Posterior cingulate gyrus (tissue), 11 donors: Measurements from ENCODE around the gene PTPRN.

Source experiments
- DNase-seq, 10 donors: peaks; one replicate each; pipeline versions ENCODE4 v3.0.0 to v3.0.0-alpha.2; 2020 to 2021; ENCODE audit warnings: mixed read lengths in 3 of 10
- intact Hi-C: fragments of 100-400 bp; cut with DNase I; formaldehyde crosslinking; loops from one replicate; pipeline ENCODE4 v1.15.1; 2023

Gene PTPRN

DNA sequence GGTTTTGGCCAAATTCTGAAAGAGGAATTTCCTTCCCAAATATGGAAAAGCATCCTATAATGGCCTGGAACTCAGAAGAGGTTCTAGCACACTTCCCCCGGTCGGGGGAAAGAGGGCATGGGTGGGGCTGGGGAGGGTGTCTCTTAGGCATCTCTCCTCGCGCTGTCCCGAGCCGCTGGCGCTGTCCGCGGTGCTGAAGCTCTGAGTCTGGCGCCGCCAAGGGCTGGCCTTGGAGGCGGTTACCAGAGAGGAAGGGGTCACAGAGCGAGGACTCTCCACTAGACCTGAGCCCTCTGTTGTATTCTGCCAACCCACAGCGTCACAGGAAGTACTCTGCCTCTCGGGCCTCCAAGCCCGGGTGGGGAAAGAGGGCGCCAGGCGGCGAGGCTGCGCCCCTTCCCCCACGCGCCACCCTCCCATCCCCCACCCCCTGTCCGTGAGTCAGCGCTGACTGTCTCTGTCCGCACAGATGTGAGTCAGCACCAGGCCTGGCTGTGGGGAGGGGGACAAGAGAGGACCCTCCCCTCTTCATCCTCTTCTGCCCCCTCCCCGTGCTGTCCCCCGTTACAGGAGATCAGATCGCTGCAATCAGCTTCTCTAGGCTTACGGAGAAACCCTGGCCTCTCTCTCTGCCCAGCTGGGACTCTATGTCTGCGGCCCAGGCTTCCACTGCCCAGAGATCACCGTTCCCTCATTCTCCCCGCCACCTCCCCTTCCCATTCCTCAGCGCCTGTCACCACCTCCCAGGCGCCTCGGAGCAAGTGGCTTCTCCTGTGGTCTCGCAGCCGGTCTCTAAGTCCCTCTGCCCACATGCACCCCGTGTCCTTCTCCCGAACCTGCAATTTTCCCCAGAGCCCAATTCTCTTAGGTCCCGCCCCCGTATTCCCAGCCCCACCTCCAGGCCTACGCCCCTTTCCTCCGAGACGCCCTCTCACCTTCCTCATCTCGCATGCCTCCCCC, 779 bp downstream of the PTPRN start:
- peak in 7 of 10 donors; percentile 41 to 92 (median 62) for DNase-seq
- intact Hi-C loops: no loop called here

DNA sequence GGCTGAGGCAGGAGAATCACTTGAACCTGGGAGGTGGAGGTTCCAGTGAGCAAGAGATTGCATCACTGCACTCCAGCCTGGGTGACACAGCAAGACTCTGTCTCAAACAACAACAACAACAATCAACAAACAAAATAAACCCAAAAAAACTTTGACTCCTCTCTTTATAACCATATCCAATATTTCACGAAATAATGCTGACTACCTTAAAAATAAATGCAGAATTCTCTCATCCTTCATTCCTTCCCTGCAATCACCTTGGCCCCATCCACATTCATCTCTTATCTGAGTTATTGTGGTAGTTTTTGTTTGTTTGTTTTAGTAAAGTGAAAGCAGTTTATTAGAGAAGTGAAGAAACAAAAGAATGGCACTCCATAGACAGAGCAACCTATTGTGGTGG, 3.2 kb downstream of the PTPRN start:
- intact Hi-C loops: no loop called here
- no peak for DNase-seq

DNA sequence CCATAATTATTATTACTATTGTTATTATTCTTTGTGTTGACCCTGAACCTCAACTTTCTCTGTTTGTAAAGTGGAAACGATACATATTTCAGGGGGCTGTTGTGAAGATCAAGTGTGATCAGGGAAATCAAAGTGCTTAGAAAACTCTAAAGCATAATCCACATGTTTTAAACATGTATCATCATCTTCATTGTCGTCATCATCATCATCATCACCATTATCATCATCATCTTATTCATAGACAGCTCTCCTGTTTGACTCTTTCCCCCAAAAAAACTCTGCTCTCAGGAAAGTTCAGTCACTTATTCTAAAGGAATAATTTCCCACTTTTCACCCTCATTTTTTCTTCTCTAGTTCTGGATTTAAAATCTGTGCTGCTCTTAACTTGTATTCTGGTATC, 5.0 kb downstream of the PTPRN start:
- no peak for DNase-seq
- intact Hi-C loops: no loop called here

DNA sequence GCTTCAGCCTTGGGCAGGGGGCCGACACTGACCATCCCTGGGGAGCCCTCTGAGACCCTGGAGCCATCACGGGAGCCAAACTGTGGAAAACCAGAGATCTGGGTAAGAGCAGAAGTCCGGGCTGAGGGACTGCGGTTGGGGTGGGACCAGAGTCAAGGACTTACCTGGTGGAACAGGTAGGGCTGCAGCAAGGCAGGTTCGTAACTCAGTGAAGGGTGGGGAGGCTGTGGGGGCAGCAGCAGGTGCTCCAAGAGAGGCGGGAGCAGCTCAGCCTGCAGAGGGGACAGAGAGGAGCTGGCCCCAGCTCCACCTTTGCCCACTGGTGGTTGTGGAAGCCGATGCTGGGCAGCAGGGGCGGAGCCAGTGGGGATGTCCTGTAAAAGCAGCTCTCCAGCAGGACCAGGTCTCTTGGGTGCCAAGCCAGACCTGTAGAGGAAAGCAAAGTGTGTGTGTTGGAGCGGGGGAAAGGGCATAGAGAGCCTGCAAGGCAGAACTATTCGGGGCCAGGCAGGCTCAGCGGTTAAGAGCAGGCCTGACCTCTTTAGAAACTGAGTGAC, 6.7 kb downstream of the PTPRN start:
- peak in 1 of 10 donors; percentile 67 for DNase-seq

DNA sequence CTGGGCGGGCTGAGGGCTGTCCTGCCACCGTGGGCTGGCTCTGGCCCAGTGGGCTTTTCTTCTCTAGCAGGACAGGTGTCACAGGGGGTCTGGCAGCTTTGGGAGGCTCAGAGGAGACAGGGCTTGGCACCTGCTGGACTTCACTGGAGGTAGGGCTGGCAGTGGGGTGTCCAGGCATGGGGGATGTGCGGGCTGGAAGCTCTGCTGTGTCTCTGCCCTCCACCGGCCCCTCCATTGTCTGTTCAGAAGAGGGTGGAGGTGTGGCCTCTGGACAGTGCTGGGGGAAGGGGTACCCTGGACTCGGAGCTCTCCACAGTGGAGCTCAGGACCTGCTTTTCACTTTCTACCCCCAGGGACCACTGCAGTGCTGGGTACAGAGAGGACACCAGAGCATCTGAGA, 9.2 kb downstream of the PTPRN start:
- no peak for DNase-seq
- intact Hi-C loops: no loop called here

More for the DNA sequence above, 6.7 kb downstream of the PTPRN start:
- intact Hi-C loops: no loop called here

DNA sequence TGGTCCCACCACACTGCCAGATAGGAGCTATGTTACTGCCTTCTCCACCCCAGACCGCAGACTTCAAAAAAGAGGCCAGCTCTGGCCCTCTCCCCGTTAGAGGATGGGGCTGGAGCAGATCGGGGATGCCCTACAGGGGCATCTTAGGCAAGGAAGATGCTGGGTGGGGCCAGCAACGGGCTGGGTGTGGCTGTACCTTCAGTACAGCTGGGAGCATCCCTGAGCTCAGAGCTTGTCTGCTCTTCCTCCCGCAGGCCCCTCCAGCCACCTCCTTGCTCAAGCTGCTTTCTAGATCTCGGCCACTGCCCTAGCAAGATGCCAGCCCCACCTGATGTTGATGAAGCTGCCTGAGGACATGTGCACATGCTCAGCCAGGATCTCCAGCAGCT, 9.8 kb downstream of the PTPRN start:
- peak in 1 of 10 donors; percentile 75 for DNase-seq
- intact Hi-C loops: loop anchor here (5.0 kb wide), 2 partner anchors 57 to 122 kb away; partner anchors contain the start of genes CNPPD1 and RETREG2

DNA sequence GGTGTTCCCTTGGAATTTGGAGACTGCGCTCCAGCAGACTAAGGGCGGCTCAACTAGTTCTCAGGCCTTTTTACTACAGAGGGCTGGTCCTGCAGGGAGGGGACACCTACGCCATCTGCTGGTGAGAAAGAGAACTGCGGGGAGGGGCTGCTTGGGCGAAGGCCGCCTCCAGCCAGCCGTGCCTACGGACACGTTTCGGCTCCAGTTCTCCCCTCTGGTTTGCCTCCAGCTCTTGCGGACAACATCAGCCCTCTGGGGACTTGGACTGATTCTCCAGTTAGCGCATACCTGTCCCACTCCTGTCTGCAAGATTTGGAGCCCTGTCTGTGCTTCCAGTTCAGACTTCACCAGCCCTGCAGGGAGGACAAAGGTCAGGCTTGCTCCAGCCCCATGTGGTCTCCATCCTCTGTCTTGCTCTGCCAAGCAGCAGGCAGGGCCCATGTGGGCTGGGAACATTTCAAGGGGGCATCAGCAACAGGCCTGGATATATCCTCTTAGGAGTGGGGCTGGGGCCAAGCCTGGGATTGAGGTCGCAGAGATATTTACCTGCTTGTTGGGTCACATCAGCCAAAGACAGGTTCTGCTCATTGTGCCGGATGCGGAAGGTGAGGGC, 10.3 kb downstream of the PTPRN start:
- intact Hi-C loops: loop anchor here (1.0 to 5.0 kb wide), 4 partner anchors 22 to 139 kb away; partner anchors contain the start of genes CNPPD1, NHEJ1 and RETREG2
- peak; percentile 79 to 98 (median 94) for DNase-seq

DNA sequence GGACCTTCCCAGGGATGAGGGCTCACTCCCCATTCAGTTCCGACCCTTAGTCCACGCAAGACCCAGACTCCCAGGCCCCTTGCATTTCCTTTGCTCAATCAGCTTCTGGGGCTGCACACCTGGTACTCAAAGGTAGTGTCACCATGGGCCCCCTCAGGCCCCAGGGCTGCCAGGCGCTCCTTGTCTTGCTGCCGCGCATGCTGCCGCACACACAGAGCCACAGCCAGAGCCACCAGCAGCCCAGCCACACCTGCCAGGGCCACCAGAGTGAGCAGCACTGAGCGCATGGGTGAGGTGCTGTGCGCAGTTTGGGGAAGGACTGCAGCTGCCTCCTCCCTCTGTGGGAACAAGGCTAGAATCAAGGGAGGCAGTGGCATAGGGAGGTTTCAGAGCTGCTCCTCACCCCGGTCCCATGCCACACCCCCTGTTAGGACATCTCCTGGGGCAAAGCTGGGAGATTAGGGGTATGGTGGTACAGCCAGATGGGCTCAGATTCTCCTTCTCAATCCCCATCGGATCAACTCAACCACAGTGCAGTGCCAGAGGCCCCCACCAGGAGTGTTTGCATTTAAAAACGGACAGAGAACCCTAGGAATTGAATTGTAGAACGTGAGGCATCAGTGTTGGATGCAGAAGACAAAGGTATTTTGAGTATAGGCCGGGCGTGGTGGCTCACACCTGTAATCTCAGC, 11.3 kb downstream of the PTPRN start:
- intact Hi-C loops: loop anchor here (1.0 to 5.0 kb wide), 4 partner anchors 21 to 138 kb away; partner anchors contain the start of genes CNPPD1, NHEJ1 and RETREG2
- peak in 1 of 10 donors; percentile 66 for DNase-seq

DNA sequence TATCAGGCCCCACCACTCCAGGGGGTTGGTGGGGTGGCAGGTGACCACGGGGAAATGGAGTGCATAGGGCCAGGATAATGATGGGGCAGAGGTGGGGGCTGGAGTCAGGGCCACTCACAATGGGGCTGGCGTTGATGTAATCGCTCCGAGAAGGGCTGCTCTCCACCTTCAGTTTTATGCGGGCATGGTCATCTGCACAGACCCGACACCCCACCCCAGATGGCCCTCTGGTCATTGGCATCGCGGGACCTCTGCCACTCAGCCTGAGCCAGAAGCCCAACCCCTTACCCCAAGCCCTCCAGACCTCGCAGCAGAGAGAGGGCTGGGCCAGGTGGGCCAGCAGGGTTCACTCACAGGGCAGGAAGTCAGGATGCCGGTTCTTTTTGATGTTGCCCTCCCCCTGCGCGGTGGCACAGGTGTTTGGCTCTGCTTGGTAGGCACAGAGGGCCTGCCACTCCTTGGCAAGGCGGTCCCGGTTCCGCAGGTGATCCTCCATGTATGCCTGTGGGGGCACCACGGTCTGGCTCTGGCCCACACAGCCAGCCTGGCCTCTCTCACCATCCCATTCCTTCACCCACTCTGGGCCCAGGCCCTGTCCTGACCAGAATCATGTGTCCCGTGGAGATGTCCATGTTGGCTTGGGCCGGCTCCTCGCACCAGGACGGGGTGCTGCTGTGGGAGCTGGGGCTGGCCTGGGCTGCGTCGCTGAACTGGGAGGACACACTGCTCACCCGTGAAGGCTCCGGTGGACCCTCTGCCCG, 12.4 kb downstream of the PTPRN start:
- intact Hi-C loops: loop anchor here (5.0 kb wide), 2 partner anchors 55 to 120 kb away; partner anchors contain the start of genes CNPPD1 and RETREG2
- peak in 2 of 10 donors; percentile 44 to 78 for DNase-seq

DNA sequence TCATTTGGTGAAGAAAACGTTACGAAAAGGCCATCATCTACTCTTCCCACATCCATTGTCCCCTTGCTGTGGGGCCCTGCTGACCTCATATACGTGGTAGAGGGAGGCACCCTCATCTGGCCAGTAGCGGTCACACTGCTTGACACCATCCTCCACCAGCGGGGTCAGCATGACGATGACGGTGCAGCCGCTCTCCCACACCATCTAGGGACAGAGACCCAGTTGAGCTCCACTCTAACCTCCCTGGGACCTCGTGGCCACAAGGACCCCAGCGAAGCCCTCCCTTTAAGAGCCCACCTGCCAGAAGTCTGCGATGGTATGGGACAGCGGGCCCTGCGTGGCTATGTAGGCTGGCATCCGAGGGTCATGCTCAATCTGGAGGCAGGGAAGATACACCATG, 13.1 kb downstream of the PTPRN start:
- DNase-seq: peak in 1 of 10 donors; percentile 57
- intact Hi-C loops: loop anchor here (5.0 kb wide), 2 partner anchors 54 to 119 kb away; partner anchors contain the start of genes CNPPD1 and RETREG2

DNA sequence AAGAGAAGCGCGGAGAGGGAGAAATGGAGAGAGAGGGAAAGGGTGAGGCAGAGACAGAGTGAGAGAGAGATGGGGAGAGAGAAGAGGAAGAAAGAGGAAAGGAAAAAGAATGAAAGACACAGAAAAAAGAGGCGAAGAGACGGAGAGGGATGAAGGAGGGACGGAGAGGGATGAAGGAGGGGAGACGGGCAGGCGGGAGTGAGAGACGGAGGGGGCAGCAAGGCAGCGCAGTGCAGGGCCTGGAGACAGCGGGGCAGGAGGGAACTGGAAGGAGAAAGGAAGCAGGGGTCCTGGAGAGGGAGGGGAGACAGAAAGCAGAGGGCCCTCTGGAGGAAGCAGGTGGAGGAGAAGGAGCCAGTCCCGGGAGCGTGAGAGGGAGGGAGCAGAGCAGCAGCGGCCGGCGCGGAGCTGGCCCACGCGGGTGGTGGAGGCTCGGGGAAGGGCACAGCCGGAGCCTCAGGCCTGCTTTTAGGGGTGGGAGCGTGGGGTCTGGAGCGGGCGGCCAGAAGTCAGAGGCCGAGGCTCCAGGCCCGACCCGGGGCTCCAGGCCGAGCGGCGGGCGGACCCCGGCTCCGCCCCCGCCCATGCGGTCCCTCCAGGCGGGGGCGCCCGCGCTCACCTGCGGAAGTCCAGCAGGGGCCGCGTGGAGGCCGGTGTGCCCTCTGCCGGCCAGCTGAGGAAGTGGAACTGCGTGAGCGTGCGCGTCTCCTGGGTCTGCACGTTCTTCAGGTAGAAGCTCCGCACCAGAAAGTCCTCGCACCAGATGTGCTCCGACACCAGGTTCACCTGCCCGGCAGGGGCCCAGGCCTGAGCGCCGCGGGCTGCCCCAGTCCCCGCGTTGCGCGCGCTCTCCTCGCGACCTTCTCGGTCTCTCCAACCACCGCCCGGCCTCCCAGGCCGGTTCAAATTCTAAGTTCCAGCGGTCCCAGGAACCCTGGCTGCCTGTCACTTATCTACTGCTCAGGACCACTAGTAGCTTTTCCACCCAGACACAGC, 14.5 kb downstream of the PTPRN start:
- DNase-seq: peak; percentile 77 to 98 (median 84)
- intact Hi-C loops: loop anchor here (5.0 kb wide), 2 partner anchors 52 to 117 kb away; partner anchors contain the start of genes CNPPD1 and RETREG2

DNA sequence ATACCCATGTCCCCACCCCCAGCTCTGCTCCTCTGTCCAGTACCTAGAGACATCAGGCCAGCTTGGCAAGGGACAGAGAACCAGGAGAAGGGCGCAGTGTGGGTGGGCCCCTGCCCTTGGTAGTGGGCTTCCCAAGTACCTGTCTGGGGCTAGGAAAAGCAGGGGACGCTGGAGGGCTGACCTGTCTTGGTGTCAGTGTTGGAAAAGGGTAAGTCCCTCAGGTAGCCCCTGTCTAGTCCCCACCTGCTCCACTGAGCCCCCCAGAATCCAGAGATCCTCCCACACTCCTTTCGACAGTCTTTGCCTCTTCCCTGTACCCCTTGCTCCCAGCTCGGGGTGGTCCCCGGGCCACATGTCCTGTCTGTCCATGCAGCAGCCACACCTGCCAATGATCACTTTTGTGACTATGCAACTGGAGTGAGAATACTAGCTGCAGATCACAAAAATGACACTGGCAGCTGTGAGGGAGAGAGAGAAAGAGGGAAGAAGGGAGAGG, 15.4 kb downstream of the PTPRN start:
- intact Hi-C loops: no loop called here
- peak in 2 of 10 donors; percentile 10 to 72 for DNase-seq

DNA sequence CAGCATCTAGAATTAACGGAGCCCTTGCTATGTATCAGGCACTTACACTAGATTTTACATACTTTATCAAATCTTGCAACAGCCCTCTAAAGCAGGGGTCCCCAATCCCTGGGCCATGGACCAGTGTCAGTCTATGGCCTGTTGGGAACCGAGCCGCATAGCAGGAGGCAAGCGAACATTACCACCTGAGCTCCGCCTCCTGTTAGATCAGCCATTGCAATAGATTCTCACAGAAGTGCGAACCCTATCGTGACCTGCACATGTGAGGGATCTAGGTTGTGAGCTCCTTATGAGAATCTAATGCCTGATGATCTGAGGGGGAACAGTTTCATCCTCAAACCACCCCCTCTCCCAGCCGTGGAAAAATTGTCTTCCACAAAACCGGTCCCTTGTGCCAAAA, 16.6 kb downstream of the PTPRN start:
- intact Hi-C loops: no loop called here
- peak in 1 of 10 donors; percentile 72 for DNase-seq

DNA sequence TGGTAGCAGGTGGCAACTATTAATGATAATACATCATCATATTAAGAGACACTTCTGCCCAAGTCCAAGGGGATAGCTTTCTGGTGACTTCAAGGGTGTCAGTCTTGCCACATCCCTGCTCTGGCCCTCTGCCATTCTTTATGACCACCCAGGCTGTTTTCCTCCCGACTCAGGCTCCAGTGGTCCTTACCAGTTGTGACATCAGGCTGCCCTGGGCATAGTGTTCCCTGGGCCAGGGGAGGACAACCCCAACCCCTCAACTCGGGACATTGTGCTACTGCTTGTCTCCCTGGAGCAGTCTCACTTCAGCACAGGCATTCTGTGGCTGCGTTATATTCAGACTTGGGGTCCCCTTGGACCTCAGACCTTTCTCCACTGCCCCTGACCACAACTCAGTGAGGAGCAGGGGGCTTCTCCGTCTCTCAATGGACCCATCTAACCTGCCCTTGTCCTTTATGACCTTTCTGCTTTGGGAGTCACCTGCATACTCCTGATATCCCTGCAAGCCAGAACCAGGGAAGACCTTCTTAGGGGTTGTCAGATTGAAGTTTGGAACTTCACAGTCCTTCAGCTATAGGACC, 17.2 kb downstream of the PTPRN start:
- intact Hi-C loops: no loop called here
- peak in 1 of 10 donors; percentile 39 for DNase-seq

DNA sequence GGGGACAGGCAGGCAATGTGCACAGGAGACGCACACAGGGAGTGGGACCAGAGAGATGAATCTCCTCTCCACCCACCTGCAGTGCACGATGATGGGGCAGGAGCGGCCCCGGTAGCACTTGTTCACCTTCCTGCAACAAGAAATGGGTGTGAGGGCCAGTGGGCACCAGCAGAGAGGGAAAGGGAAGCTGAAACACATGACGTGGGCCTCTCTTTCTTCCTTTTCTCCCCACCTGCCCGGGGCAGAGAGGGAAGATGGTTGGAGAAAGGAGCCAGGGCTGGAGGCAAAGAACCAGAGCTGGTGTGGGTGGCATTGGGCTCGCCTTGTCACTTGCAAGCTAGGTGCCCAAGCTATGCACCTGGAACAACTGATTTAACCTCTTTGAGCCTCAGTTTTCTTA, 17.8 kb downstream of the PTPRN start:
- DNase-seq: peak in 1 of 10 donors; percentile 66
- intact Hi-C loops: no loop called here

DNA sequence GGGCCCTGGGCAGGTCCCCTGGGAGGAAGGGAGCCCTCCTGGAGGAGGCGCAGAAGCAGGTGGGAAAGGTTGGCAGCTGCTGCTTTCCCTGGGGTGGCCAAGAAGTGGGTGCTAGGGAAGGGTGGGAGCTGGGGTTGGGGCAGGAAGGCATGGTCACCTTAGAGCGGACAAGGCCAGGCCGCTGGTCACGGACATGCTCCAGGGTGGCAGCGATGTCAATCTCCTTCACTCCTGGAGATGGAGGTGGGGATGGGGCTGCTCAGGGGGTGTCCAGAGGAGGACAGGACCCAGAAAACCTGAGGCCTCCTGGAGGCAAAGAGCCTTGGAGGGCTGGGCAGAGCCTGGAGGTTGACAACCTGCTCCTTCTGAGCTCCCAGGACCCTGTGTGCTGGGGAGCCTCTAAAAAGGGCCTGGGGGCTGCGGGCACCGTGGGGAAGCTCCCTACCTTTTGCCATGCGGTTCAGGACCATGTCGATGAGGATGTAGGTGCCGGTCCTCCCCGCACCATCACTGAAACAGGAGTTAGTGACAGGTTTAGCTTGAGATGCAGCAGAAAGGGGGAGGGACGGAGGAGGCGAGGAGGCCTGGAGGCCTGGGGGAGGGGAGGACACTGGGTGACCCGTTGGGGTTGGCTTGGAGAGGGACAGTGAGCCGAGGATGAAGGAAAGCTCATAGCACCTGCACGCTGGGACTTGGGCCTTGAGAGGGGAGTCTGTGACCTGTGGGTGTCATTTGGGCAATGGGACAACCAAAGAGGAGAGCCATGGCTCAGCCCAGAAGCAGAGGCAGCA, 18.6 kb downstream of the PTPRN start:
- peak in 1 of 10 donors; percentile 76 for DNase-seq
- intact Hi-C loops: no loop called here
